OCI-LY3 (cell line): ENCODE results near the gene TSPYL1.

Experiments used
- H2AFZ ChIP-seq: fragments of 200-600, 300-600 bp; shearing (Covaris generic); 2 replicates; pipeline ENCODE4 v1.6.0; 2014; ENCODE audit warnings: antibody characterized with exemption, low read depth, low read length
- H3K27ac ChIP-seq: fragments of 200-600, 300-600 bp; sonication (generic); 2 replicates; pipeline ENCODE4 v1.5.1; 2014; ENCODE audit warnings: mild to moderate bottlenecking, low read length, moderate library complexity, mixed read lengths
- H3K27me3 ChIP-seq: fragments of 200-600, 300-600 bp; sonication (generic); 2 replicates; pipeline ENCODE4 v1.6.1; 2014; ENCODE audit warnings: low read depth, low read length, mixed read lengths
- H3K36me3 ChIP-seq: fragments of 200-600, 300-600 bp; sonication (generic); replicated peaks from 2 replicates; pipeline ENCODE3; 2014; ENCODE audit warnings: low read depth, low read length, mixed read lengths
- H3K4me1 ChIP-seq: fragments of 300-600, 200-600 bp; sonication (generic); 2 replicates; pipeline ENCODE4 v1.6.1; 2014; ENCODE audit warnings: low read length, mixed read lengths
- H3K4me2 ChIP-seq: fragments of 200-600, 300-600 bp; sonication (generic); 2 replicates; pipeline ENCODE4 v1.6.1; 2014; ENCODE audit warnings: low read length, mixed read lengths
- H3K4me3 ChIP-seq: fragments of 300-600, 200-600 bp; sonication (generic); 2 replicates; pipeline ENCODE4 v1.5.1; 2014; ENCODE audit warnings: antibody characterized with exemption, mild to moderate bottlenecking, low read length, moderate library complexity
- H3K79me2 ChIP-seq: fragments of 300-600, 200-600 bp; shearing (Covaris generic); 2 replicates; pipeline ENCODE4 v1.6.1; 2014; ENCODE audit warnings: mild to moderate bottlenecking, low read length, mixed read lengths
- H3K9ac ChIP-seq: fragments of 300-600, 200-600 bp; shearing (Covaris generic); 2 replicates; pipeline ENCODE4 v1.6.0; 2014; ENCODE audit warnings: mild to moderate bottlenecking, low read length, moderate library complexity
- H3K9me3 ChIP-seq: fragments of 200-600, 300-600 bp; shearing (Covaris generic); 2 replicates; pipeline ENCODE4 v1.6.1; 2014; ENCODE audit warnings: low read length, mixed read lengths; ENCODE audit not compliant: insufficient read depth
- H4K20me1 ChIP-seq: fragments of 200-600, 300-600 bp; sonication (generic); 2 replicates; pipeline ENCODE4 v1.6.1; 2016; ENCODE audit warnings: low read length, mixed read lengths; ENCODE audit not compliant: insufficient read depth
- CTCF ChIP-seq: fragments of 200-600, 300-600 bp; sonication (generic); IDR thresholded peaks from 2 replicates; pipeline ENCODE4 v1.5.1; 2014; ENCODE audit warnings: antibody characterized with exemption, low read length, low read depth
- EZH2phosphoT487 ChIP-seq: fragments of 200-600 bp; shearing (Covaris generic); IDR thresholded peaks from 2 replicates; pipeline ENCODE4 v1.6.1; 2018; ENCODE audit warnings: antibody characterized with exemption, mixed run types, low read depth

Gene TSPYL1

GRCh38 chr6:116265041-116265829, 14.5 kb downstream of the TSPYL1 start:
- H3K27ac ChIP-seq: no peak overlapping the region
- H2AFZ ChIP-seq: no peak overlapping the region
- peaks cover 4% of the 10 kb centered on the region; the same call in 1 of the 2 replicates for H3K4me1 ChIP-seq
- H3K4me3 ChIP-seq: no peak overlapping the region
- no peaks in the 10 kb centered on the region for H3K27me3 ChIP-seq
- no peaks in the 10 kb centered on the region for H3K9me3 ChIP-seq
- H3K36me3 ChIP-seq: no peaks in the 10 kb centered on the region
- H3K9ac ChIP-seq: no peak overlapping the region
- H4K20me1 ChIP-seq: no peaks in the 10 kb centered on the region
- TF ChIP-seq EZH2phosphoT487: no peak
- H3K79me2 ChIP-seq: no peaks in the 10 kb centered on the region
- H3K4me2 ChIP-seq: no peak overlapping the region

GRCh38 chr6:116263353-116263752, 16.4 kb downstream of the TSPYL1 start:
- no peaks in the 10 kb centered on the region for H3K79me2 ChIP-seq
- no peaks in the 10 kb centered on the region for H3K9me3 ChIP-seq
- H3K36me3 ChIP-seq: no peaks in the 10 kb centered on the region
- no peaks in the 10 kb centered on the region for H3K27me3 ChIP-seq
- no peak overlapping the region for H2AFZ ChIP-seq
- TF ChIP-seq CTCF: no peak
- no peaks in the 10 kb centered on the region for H4K20me1 ChIP-seq
- H3K4me2 ChIP-seq: no peak overlapping the region
- H3K4me3 ChIP-seq: no peak overlapping the region
- no peak overlapping the region for H3K27ac ChIP-seq
- peaks cover 3% of the 10 kb centered on the region; the same call in 1 of the 2 replicates for H3K4me1 ChIP-seq
- no peak overlapping the region for H3K9ac ChIP-seq

GRCh38 chr6:116258520-116258919, 21.2 kb downstream of the TSPYL1 start:
- Histone ChIP-seq H3K27ac (no peak overlapping the region), H4K20me1 (no peaks in the 10 kb centered on the region), H3K9ac (no peak overlapping the region), H3K79me2 (peaks cover 3% of the 10 kb centered on the region), H3K4me3 (no peak overlapping the region), H3K4me1 (no peaks in the 10 kb centered on the region), H3K9me3 (no peaks in the 10 kb centered on the region), H2AFZ (no peak overlapping the region), H3K27me3 (no peaks in the 10 kb centered on the region), H3K4me2 (no peak overlapping the region), H3K36me3 (no peaks in the 10 kb centered on the region)
- TF ChIP-seq CTCF: no peak
- TF ChIP-seq EZH2phosphoT487: no peak

GRCh38 chr6:116256694-116257093, 23.0 kb downstream of the TSPYL1 start:
- no peaks in the 10 kb centered on the region for H3K27me3 ChIP-seq
- H3K4me1 ChIP-seq: peaks cover 7% of the 10 kb centered on the region
- peaks cover 21% of the 10 kb centered on the region for H3K79me2 ChIP-seq
- no peak overlapping the region for H2AFZ ChIP-seq
- H4K20me1 ChIP-seq: no peaks in the 10 kb centered on the region
- H3K36me3 ChIP-seq: no peaks in the 10 kb centered on the region
- no peak overlapping the region for H3K4me3 ChIP-seq
- H3K27ac ChIP-seq: no peak overlapping the region
- H3K9ac ChIP-seq: no peak overlapping the region
- TF ChIP-seq CTCF: no peak
- no peak for TF ChIP-seq EZH2phosphoT487
- no peak overlapping the region for H3K4me2 ChIP-seq
- no peaks in the 10 kb centered on the region for H3K9me3 ChIP-seq
